WTC11 (cell line): ENCODE data around the gene SPRYD3. TPM values are rescaled to one million over a fixed set of nuclear protein-coding genes. Genes with fewer than 3 reads are reported as not detected.

Experiments
- ATAC-seq: fragments of 200-7000 bp; cut with Tn5 transposase; 2 replicates; pipeline ENCODE4 v1.10.0; 2021; ENCODE audit warnings: mild to moderate bottlenecking, moderate library complexity
- CTCF ChIA-PET: fragments of 300-600 bp; sonication (Branson Sonifier 250); formaldehyde crosslinking; loops from one replicate; lab custom pipeline; 2021; ENCODE audit warnings: antibody characterized with exemption; lab: Charles Lee
- POLR2A ChIA-PET: fragments of 350-600 bp; sonication (Branson Sonifier 250); formaldehyde crosslinking; loops from one replicate; lab custom pipeline; 2021; ENCODE audit warnings: antibody characterized with exemption; lab: Charles Lee
- DNase-seq: peaks from one replicate; pipeline ENCODE4 v3.0.0; 2021; ENCODE audit warnings: low spot score
- H3K27ac Mint-ChIP-seq: 2 replicates; pipeline ENCODE4 v1.8.0; 2021; ENCODE audit warnings: mixed read lengths
- H3K27me3 Mint-ChIP-seq: 2 replicates; pipeline ENCODE4 v1.8.0; 2021; ENCODE audit warnings: low read depth, mild to moderate bottlenecking, moderate library complexity, mixed read lengths
- H3K36me3 Mint-ChIP-seq: 2 replicates; pipeline ENCODE4 v1.8.0; 2021; ENCODE audit warnings: mixed read lengths
- H3K4me1 Mint-ChIP-seq: 2 replicates; pipeline ENCODE4 v1.8.0; 2022; ENCODE audit warnings: mixed read lengths
- H3K4me3 Mint-ChIP-seq: 2 replicates; pipeline ENCODE4 v1.8.0; 2021; ENCODE audit warnings: mild to moderate bottlenecking, moderate library complexity, mixed read lengths
- H3K9me3 Mint-ChIP-seq: 2 replicates; pipeline ENCODE4 v1.8.0; 2021; ENCODE audit warnings: mixed read lengths
- ARID4B ChIP-seq: sonication (generic); formaldehyde crosslinking; IDR thresholded peaks from 2 replicates; pipeline ENCODE4 v1.8.0; 2023; ENCODE audit warnings: missing genetic modification reagents, mild to moderate bottlenecking, borderline replicate concordance
- ATF2 ChIP-seq: sonication (generic); formaldehyde crosslinking; IDR thresholded peaks from 2 replicates; pipeline ENCODE4 v1.8.1; 2022; ENCODE audit warnings: low read depth, missing genetic modification reagents, borderline replicate concordance
- CDX4 ChIP-seq: fragments of 250-450 bp; sonication (Bioruptor Pico); IDR thresholded peaks from 2 replicates; pipeline ENCODE4 v1.9.0; 2021; ENCODE audit warnings: moderate library complexity, mild to moderate bottlenecking, inconsistent platforms, borderline replicate concordance
- E2F5 ChIP-seq: sonication (generic); formaldehyde crosslinking; IDR thresholded peaks from 2 replicates; pipeline ENCODE4 v1.8.1; 2022; ENCODE audit warnings: mild to moderate bottlenecking, moderate library complexity, missing genetic modification reagents
- ELF4 ChIP-seq: sonication (generic); formaldehyde crosslinking; IDR thresholded peaks from 2 replicates; pipeline ENCODE4 v1.8.1; 2022; ENCODE audit warnings: low read depth, mild to moderate bottlenecking, moderate library complexity, missing genetic modification reagents
- ERG ChIP-seq: fragments of 250-450 bp; sonication (Bioruptor Pico); IDR thresholded peaks from 2 replicates; pipeline ENCODE4 v1.8.0; 2021; ENCODE audit warnings: mild to moderate bottlenecking
- FOXP1 ChIP-seq: sonication (generic); formaldehyde crosslinking; IDR thresholded peaks from 2 replicates; pipeline ENCODE4 v1.8.0; 2022; ENCODE audit warnings: missing genetic modification reagents, mild to moderate bottlenecking, moderate library complexity, borderline replicate concordance
- PRDM15 ChIP-seq: sonication (generic); formaldehyde crosslinking; IDR thresholded peaks from 2 replicates; pipeline ENCODE4 v1.8.0; 2022; ENCODE audit warnings: missing genetic modification reagents
- PREB ChIP-seq: sonication (generic); formaldehyde crosslinking; IDR thresholded peaks from 2 replicates; pipeline ENCODE4 v1.8.1; 2022; ENCODE audit warnings: mild to moderate bottlenecking, missing genetic modification reagents, moderate library complexity, borderline replicate concordance
- RELA ChIP-seq: sonication (generic); formaldehyde crosslinking; IDR thresholded peaks from 2 replicates; pipeline ENCODE4 v1.8.1; 2022; ENCODE audit warnings: missing genetic modification reagents, mild to moderate bottlenecking, borderline replicate concordance
- SMAD4 ChIP-seq: sonication (generic); formaldehyde crosslinking; IDR thresholded peaks from 2 replicates; pipeline ENCODE4 v1.8.0; 2022; ENCODE audit warnings: mild to moderate bottlenecking, missing genetic modification reagents
- SP1 ChIP-seq: sonication (generic); formaldehyde crosslinking; conservative IDR thresholded peaks from 2 replicates; pipeline ENCODE4 v1.8.1; 2022; ENCODE audit warnings: missing genetic modification reagents
- USF2 ChIP-seq: sonication (generic); formaldehyde crosslinking; IDR thresholded peaks from 2 replicates; pipeline ENCODE4 v1.8.1; 2023; ENCODE audit warnings: mild to moderate bottlenecking, missing genetic modification reagents, moderate library complexity
- ZNF138 ChIP-seq: sonication (generic); formaldehyde crosslinking; conservative IDR thresholded peaks from 2 replicates; pipeline ENCODE4 v1.8.1; 2022; ENCODE audit warnings: mild to moderate bottlenecking, moderate library complexity, missing genetic modification reagents
- ZNF416 ChIP-seq: fragments of 250-450 bp; sonication (Bioruptor Pico); IDR thresholded peaks from 2 replicates; pipeline ENCODE4 v1.9.0; 2021; ENCODE audit warnings: mild to moderate bottlenecking, inconsistent platforms
- ZNF423 ChIP-seq: fragments of 250-450 bp; sonication (Bioruptor Pico); IDR thresholded peaks from 2 replicates; pipeline ENCODE4 v2.1.2; 2022; ENCODE audit warnings: mild to moderate bottlenecking, moderate library complexity
- ZNF532 ChIP-seq: fragments of 250-450 bp; sonication (Bioruptor Pico); IDR thresholded peaks from 2 replicates; pipeline ENCODE4 v1.9.0; 2021; ENCODE audit warnings: mild to moderate bottlenecking, borderline replicate concordance
- total RNA-seq: library from RNA; stranded (reverse); gene quantifications from 3 replicates; pipeline ENCODE4 v1.2.3, GENCODE V29; 2021

SPRYD3 gene
- total RNA-seq, 1 experiment from 2014 or later: 11.9 TPM

GRCh38 chr12:53091756-53092155 lies 12.6 kb upstream of the SPRYD3 start:
- no peak overlapping the region for H3K4me3 Mint-ChIP-seq
- H3K27me3 Mint-ChIP-seq: peaks cover 90% of the 10 kb centered on the region
- H3K9me3 Mint-ChIP-seq: no peaks in the 10 kb centered on the region
- peaks cover 23% of the 10 kb centered on the region for H3K4me1 Mint-ChIP-seq
- H3K36me3 Mint-ChIP-seq: no peaks in the 10 kb centered on the region
- POLR2A ChIA-PET: no interaction called here
- CTCF ChIA-PET: interaction anchor here (0.8 to 14.6 kb wide), 3 partner anchors 13 to 29 kb away, joined by 4 to 474 read pairs (median 4); partner anchors contain the start of gene SPRYD3
- no peak overlapping the region for H3K27ac Mint-ChIP-seq
- DNase-seq: no peak
- TF ChIP-seq RELA (CRISPR knock-in tag): no peak
- TF ChIP-seq ATF2 (CRISPR knock-in tag): no peak
- no peak for TF ChIP-seq FOXP1 (CRISPR knock-in tag)
- TF ChIP-seq E2F5 (CRISPR knock-in tag): no peak
- TF ChIP-seq ZNF423 (CRISPR knock-in tag): no peak
- no peak for TF ChIP-seq SP1
- TF ChIP-seq PREB: no peak
- TF ChIP-seq USF2: no peak
- TF ChIP-seq CDX4: no peak
- TF ChIP-seq ZNF138 (CRISPR knock-in tag): no peak
- TF ChIP-seq ZNF532 (CRISPR knock-in tag): no peak
- no peak for TF ChIP-seq ERG (CRISPR knock-in tag)
- no peak for TF ChIP-seq ARID4B (CRISPR knock-in tag)
- TF ChIP-seq PRDM15: no peak
- no peak for TF ChIP-seq ELF4
- no peak for TF ChIP-seq ZNF416
- TF ChIP-seq SMAD4 (CRISPR knock-in tag): no peak
- TF ChIP-seq, all 79 proteins: peak for 0
- peak; percentile 38; the same call in 1 of the 2 replicates for ATAC-seq
